HUES48 (cell line): Measurements from ENCODE around the gene PRKCE.

Experiments
- H3K27ac ChIP-seq: one replicate; pipeline ENCODE4 v1.7.0; 2013; ENCODE audit warnings: low read depth, low read length, inconsistent platforms
- H3K27me3 ChIP-seq: 2 replicates; pipeline ENCODE4 v1.6.1; 2013; ENCODE audit warnings: mild to moderate bottlenecking, low read length; ENCODE audit not compliant: control insufficient read depth, insufficient read depth
- H3K36me3 ChIP-seq: 2 replicates; pipeline ENCODE4 v1.6.1; 2013; ENCODE audit warnings: low read length; ENCODE audit not compliant: control insufficient read depth, insufficient read depth
- H3K4me1 ChIP-seq: 2 replicates; pipeline ENCODE4 v1.6.1; 2013; ENCODE audit warnings: mild to moderate bottlenecking, low read length; ENCODE audit not compliant: control insufficient read depth, insufficient read depth
- H3K4me3 ChIP-seq: 2 replicates; pipeline ENCODE4 v1.5.1; 2013; ENCODE audit warnings: mild to moderate bottlenecking, low read depth, low read length
- H3K9ac ChIP-seq: 2 replicates; pipeline ENCODE4 v1.6.1; 2013; ENCODE audit warnings: mild to moderate bottlenecking, low read depth, low read length, moderate library complexity
- H3K9me3 ChIP-seq: 2 replicates; pipeline ENCODE4 v1.6.1; 2013; ENCODE audit warnings: low read length; ENCODE audit not compliant: control insufficient read depth, insufficient read depth

The PRKCE gene

GRCh38 chr2:46158661-46159060 lies 507.2 kb downstream of the PRKCE start:
- Histone ChIP-seq H3K27me3 (no peaks in the 10 kb centered on the region), H3K4me3 (no peak overlapping the region), H3K9me3 (no peaks in the 10 kb centered on the region), H3K27ac (no peak overlapping the region), H3K4me1 (no peaks in the 10 kb centered on the region), H3K36me3 (no peaks in the 10 kb centered on the region), H3K9ac (no peak overlapping the region)

GRCh38 chr2:46160326-46160725 lies 508.9 kb downstream of the PRKCE start:
- no peaks in the 10 kb centered on the region for H3K4me1 ChIP-seq
- no peaks in the 10 kb centered on the region for H3K9me3 ChIP-seq
- H3K36me3 ChIP-seq: no peaks in the 10 kb centered on the region
- no peak overlapping the region for H3K27ac ChIP-seq
- no peaks in the 10 kb centered on the region for H3K27me3 ChIP-seq
- H3K4me3 ChIP-seq: no peak overlapping the region
- H3K9ac ChIP-seq: no peak overlapping the region

GRCh38 chr2:46161315-46161714 lies 509.8 kb downstream of the PRKCE start:
- Histone ChIP-seq H3K4me3 (no peak overlapping the region), H3K36me3 (no peaks in the 10 kb centered on the region), H3K27ac (no peak overlapping the region), H3K4me1 (no peaks in the 10 kb centered on the region), H3K9ac (no peak overlapping the region), H3K27me3 (no peaks in the 10 kb centered on the region), H3K9me3 (no peaks in the 10 kb centered on the region)

GRCh38 chr2:46161911-46162310 lies 510.4 kb downstream of the PRKCE start:
- Histone ChIP-seq H3K27me3 (no peaks in the 10 kb centered on the region), H3K27ac (no peak overlapping the region), H3K9me3 (no peaks in the 10 kb centered on the region), H3K4me3 (no peak overlapping the region), H3K36me3 (no peaks in the 10 kb centered on the region), H3K9ac (no peak overlapping the region), H3K4me1 (no peaks in the 10 kb centered on the region)

GRCh38 chr2:46162329-46163097 lies 511.0 kb downstream of the PRKCE start:
- Histone ChIP-seq H3K4me1 (no peaks in the 10 kb centered on the region), H3K4me3 (no peak overlapping the region), H3K27me3 (no peaks in the 10 kb centered on the region), H3K36me3 (no peaks in the 10 kb centered on the region), H3K9ac (no peak overlapping the region), H3K9me3 (no peaks in the 10 kb centered on the region), H3K27ac (no peak overlapping the region)

- no peak overlapping the region for H3K27ac ChIP-seq
- no peak overlapping the region for H3K9ac ChIP-seq
- no peak overlapping the region for H3K4me3 ChIP-seq
- H3K9me3 ChIP-seq: no peaks in the 10 kb centered on the region
- no peaks in the 10 kb centered on the region for H3K36me3 ChIP-seq
- H3K4me1 ChIP-seq: no peaks in the 10 kb centered on the region
- no peaks in the 10 kb centered on the region for H3K27me3 ChIP-seq
These were observed 511.6 kb downstream of the PRKCE start for GRCh38 chr2:46163098-46163430.

GRCh38 chr2:46163804-46164528 lies 512.5 kb downstream of the PRKCE start:
- Histone ChIP-seq H3K4me1 (0 out of 2 replicates have a peak, but pooled peaks cover 5% of the 10 kb centered on the region), H3K9me3 (no peaks in the 10 kb centered on the region), H3K27ac (no peak overlapping the region), H3K36me3 (no peaks in the 10 kb centered on the region), H3K9ac (no peak overlapping the region), H3K4me3 (no peak overlapping the region), H3K27me3 (no peaks in the 10 kb centered on the region)

GRCh38 chr2:46164529-46165301 lies 513.2 kb downstream of the PRKCE start:
- H3K27ac ChIP-seq: no peak overlapping the region
- no peak overlapping the region for H3K4me3 ChIP-seq
- peaks cover 12% of the 10 kb centered on the region; the same call in 1 of the 2 replicates for H3K4me1 ChIP-seq

GRCh38 chr2:46165916-46166315 lies 514.4 kb downstream of the PRKCE start:
- no peak overlapping the region for H3K9ac ChIP-seq
- no peaks in the 10 kb centered on the region for H3K9me3 ChIP-seq
- H3K27me3 ChIP-seq: no peaks in the 10 kb centered on the region
- no peak overlapping the region for H3K27ac ChIP-seq
- no peak overlapping the region for H3K4me3 ChIP-seq
- H3K4me1 ChIP-seq: peaks cover 17% of the 10 kb centered on the region; the same call in 1 of the 2 replicates
- no peaks in the 10 kb centered on the region for H3K36me3 ChIP-seq

More at GRCh38 chr2:46164529-46165301, 513.2 kb downstream of the PRKCE start:
- Histone ChIP-seq H3K9ac (no peak overlapping the region), H3K27me3 (no peaks in the 10 kb centered on the region), H3K9me3 (no peaks in the 10 kb centered on the region), H3K36me3 (no peaks in the 10 kb centered on the region)

GRCh38 chr2:46167406-46167805 lies 515.9 kb downstream of the PRKCE start:
- Histone ChIP-seq H3K9ac (no peak overlapping the region), H3K9me3 (no peaks in the 10 kb centered on the region), H3K27me3 (no peaks in the 10 kb centered on the region), H3K27ac (no peak overlapping the region), H3K36me3 (no peaks in the 10 kb centered on the region), H3K4me1 (peaks cover 25% of the 10 kb centered on the region), H3K4me3 (no peak overlapping the region)

- Histone ChIP-seq H3K4me3 (no peak overlapping the region), H3K9ac (no peak overlapping the region), H3K27me3 (no peaks in the 10 kb centered on the region), H3K27ac (no peak overlapping the region), H3K4me1 (peaks cover 25% of the 10 kb centered on the region), H3K9me3 (no peaks in the 10 kb centered on the region), H3K36me3 (no peaks in the 10 kb centered on the region)
These were observed 516.4 kb downstream of the PRKCE start for GRCh38 chr2:46167924-46168323.
